Measurements from ENCODE around the gene UCP1.

Gene UCP1

GRCh38 chr4:140559696-140560095, 9.1 kb downstream of the UCP1 start:
- no peaks in the 10 kb centered on the region for H3K9me3 ChIP-seq (ENCODE audit: control insufficient read depth, insufficient read depth, low read length)
- H3K36me3 ChIP-seq (ENCODE audit: control insufficient read depth, low read length), result no peaks in the 10 kb centered on the region
- H3K4me2 ChIP-seq (ENCODE audit: low read length), result no peak overlapping the region
- no peak overlapping the region for H3K27ac ChIP-seq (ENCODE audit: low read depth, low read length)
- peaks cover 12% of the 10 kb centered on the region for H3K4me1 ChIP-seq (ENCODE audit: control insufficient read depth, low read length)
- no peaks in the 10 kb centered on the region for H3K79me2 ChIP-seq (ENCODE audit: control insufficient read depth, low read length)
- no peaks in the 10 kb centered on the region for H4K20me1 ChIP-seq (ENCODE audit: control insufficient read depth, insufficient read depth, low read depth, low read length)
- TF ChIP-seq, protein P1, sequence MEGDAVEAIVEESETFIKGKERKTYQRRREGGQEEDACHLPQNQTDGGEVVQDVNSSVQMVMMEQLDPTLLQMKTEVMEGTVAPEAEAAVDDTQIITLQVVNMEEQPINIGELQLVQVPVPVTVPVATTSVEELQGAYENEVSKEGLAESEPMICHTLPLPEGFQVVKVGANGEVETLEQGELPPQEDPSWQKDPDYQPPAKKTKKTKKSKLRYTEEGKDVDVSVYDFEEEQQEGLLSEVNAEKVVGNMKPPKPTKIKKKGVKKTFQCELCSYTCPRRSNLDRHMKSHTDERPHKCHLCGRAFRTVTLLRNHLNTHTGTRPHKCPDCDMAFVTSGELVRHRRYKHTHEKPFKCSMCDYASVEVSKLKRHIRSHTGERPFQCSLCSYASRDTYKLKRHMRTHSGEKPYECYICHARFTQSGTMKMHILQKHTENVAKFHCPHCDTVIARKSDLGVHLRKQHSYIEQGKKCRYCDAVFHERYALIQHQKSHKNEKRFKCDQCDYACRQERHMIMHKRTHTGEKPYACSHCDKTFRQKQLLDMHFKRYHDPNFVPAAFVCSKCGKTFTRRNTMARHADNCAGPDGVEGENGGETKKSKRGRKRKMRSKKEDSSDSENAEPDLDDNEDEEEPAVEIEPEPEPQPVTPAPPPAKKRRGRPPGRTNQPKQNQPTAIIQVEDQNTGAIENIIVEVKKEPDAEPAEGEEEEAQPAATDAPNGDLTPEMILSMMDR (IDR thresholded peaks at IDR 0.05; ENCODE audit: low read depth, low read length, poor library complexity, severe bottlenecking), result no peak
- no peak for TF ChIP-seq EZH2phosphoT487 (IDR thresholded peaks at IDR 0.05; ENCODE audit: borderline replicate concordance, low read length)
- no peaks in the 10 kb centered on the region for H3K9me2 ChIP-seq (replicated peaks; ENCODE audit: control insufficient read depth, low read length)
- H3K27me3 ChIP-seq (ENCODE audit: control insufficient read depth, low read length), result peaks cover 3% of the 10 kb centered on the region; the same call in 1 of the 2 replicates
- H3F3A ChIP-seq (ENCODE audit: control insufficient read depth, insufficient read depth), result no peaks in the 10 kb centered on the region
- H3K4me3 ChIP-seq (ENCODE audit: low read length), result no peak overlapping the region

- no peaks in the 10 kb centered on the region for H3K9me3 ChIP-seq (ENCODE audit: control insufficient read depth, insufficient read depth, low read length)
- H3K4me1 ChIP-seq (ENCODE audit: control insufficient read depth, low read length), result peaks cover 12% of the 10 kb centered on the region
- no peak overlapping the region for H3K4me3 ChIP-seq (ENCODE audit: low read length)
- H3K27me3 ChIP-seq (ENCODE audit: control insufficient read depth, low read length), result 0 out of 2 replicates have a peak, but pooled peaks cover 3% of the 10 kb centered on the region
- no peaks in the 10 kb centered on the region for H3F3A ChIP-seq (ENCODE audit: control insufficient read depth, insufficient read depth)
- H4K20me1 ChIP-seq (ENCODE audit: control insufficient read depth, insufficient read depth, low read depth, low read length), result no peaks in the 10 kb centered on the region
- no peak overlapping the region for H3K4me2 ChIP-seq (ENCODE audit: low read length)
- TF ChIP-seq, protein P1 (IDR thresholded peaks at IDR 0.05; ENCODE audit: low read depth, low read length, poor library complexity, severe bottlenecking), result no peak
- no peak for TF ChIP-seq EZH2phosphoT487 (IDR thresholded peaks at IDR 0.05; ENCODE audit: borderline replicate concordance, low read length)
- no peaks in the 10 kb centered on the region for H3K79me2 ChIP-seq (ENCODE audit: control insufficient read depth, low read length)
- H3K27ac ChIP-seq (ENCODE audit: low read depth, low read length), result no peak overlapping the region
- H3K9me2 ChIP-seq (replicated peaks; ENCODE audit: control insufficient read depth, low read length), result no peaks in the 10 kb centered on the region
- no peaks in the 10 kb centered on the region for H3K36me3 ChIP-seq (ENCODE audit: control insufficient read depth, low read length)
Observed at GRCh38 chr4:140557831-140558435, 10.8 kb downstream of the UCP1 start.

- H3K4me2 ChIP-seq (ENCODE audit: low read length), result no peak overlapping the region; the same call in 1 of the 2 replicates
- no peaks in the 10 kb centered on the region for H4K20me1 ChIP-seq (ENCODE audit: control insufficient read depth, insufficient read depth, low read depth, low read length)
- H3K79me2 ChIP-seq (ENCODE audit: control insufficient read depth, low read length), result no peaks in the 10 kb centered on the region
- no peak overlapping the region for H3K4me3 ChIP-seq (ENCODE audit: low read length)
- TF ChIP-seq, protein P1 (IDR thresholded peaks at IDR 0.05; ENCODE audit: low read depth, low read length, poor library complexity, severe bottlenecking), result no peak
- no peak for TF ChIP-seq EZH2phosphoT487 (IDR thresholded peaks at IDR 0.05; ENCODE audit: borderline replicate concordance, low read length)
- H3K9me2 ChIP-seq (replicated peaks; ENCODE audit: control insufficient read depth, low read length), result no peaks in the 10 kb centered on the region
- H3K27ac ChIP-seq (ENCODE audit: low read depth, low read length), result no peak overlapping the region
- peaks cover 12% of the 10 kb centered on the region for H3K4me1 ChIP-seq (ENCODE audit: control insufficient read depth, low read length)
- H3K27me3 ChIP-seq (ENCODE audit: control insufficient read depth, low read length), result 0 out of 2 replicates have a peak, but pooled peaks cover 3% of the 10 kb centered on the region
- H3K9me3 ChIP-seq (ENCODE audit: control insufficient read depth, insufficient read depth, low read length), result no peaks in the 10 kb centered on the region
- H3F3A ChIP-seq (ENCODE audit: control insufficient read depth, insufficient read depth), result no peaks in the 10 kb centered on the region
- H3K36me3 ChIP-seq (ENCODE audit: control insufficient read depth, low read length), result no peaks in the 10 kb centered on the region
Observed at GRCh38 chr4:140556372-140557085, 12.2 kb downstream of the UCP1 start.

Data from DOHH2 (cell line).